ENCODE results near the gene SCAI.
"Not testable (repeated sequence)": the region's sequence is repeated elsewhere in the genome, so short reads cannot be mapped to it uniquely, and the experiment has no call there.

The SCAI gene

GRCh38 chr9:125126019-125126746 lies 17.1 kb downstream of the SCAI start:
- Histone ChIP-seq H3K4me3 (ENCODE audit: low read length) (peak overlapping the region; percentile 50), H3K9me3 (ENCODE audit: control insufficient read depth, low read length) (no peaks in the 10 kb centered on the region), H3K9ac (ENCODE audit: low read length) (no peak overlapping the region), H3K4me1 (ENCODE audit: control insufficient read depth, insufficient read depth, low read length) (peaks cover 16% of the 10 kb centered on the region), H3K27me3 (replicated peaks; ENCODE audit: control insufficient read depth, insufficient read depth, low read length) (no peaks in the 10 kb centered on the region), H3K36me3 (ENCODE audit: control insufficient read depth, insufficient read depth, low read length, severe bottlenecking) (no peaks in the 10 kb centered on the region)
- DNase-seq (ENCODE audit: low read depth): peak; percentile 94

- DNase-seq (ENCODE audit: low read depth): no peak
- no peaks in the 10 kb centered on the region for H3K9me3 ChIP-seq (ENCODE audit: control insufficient read depth, low read length)
- no peaks in the 10 kb centered on the region for H3K27me3 ChIP-seq (replicated peaks; ENCODE audit: control insufficient read depth, insufficient read depth, low read length)
- peak overlapping the region; percentile 50 for H3K4me3 ChIP-seq (ENCODE audit: low read length)
- H3K36me3 ChIP-seq (ENCODE audit: control insufficient read depth, insufficient read depth, low read length, severe bottlenecking): no peaks in the 10 kb centered on the region
- H3K4me1 ChIP-seq (ENCODE audit: control insufficient read depth, insufficient read depth, low read length): peaks cover 16% of the 10 kb centered on the region
- H3K9ac ChIP-seq (ENCODE audit: low read length): peak overlapping the region; percentile 13
These were observed 17.8 kb downstream of the SCAI start for GRCh38 chr9:125125523-125125922.

GRCh38 chr9:125121146-125121545 lies 22.2 kb downstream of the SCAI start:
- H3K4me1 ChIP-seq (ENCODE audit: control insufficient read depth, insufficient read depth, low read length): peaks cover 15% of the 10 kb centered on the region
- H3K27me3 ChIP-seq (replicated peaks; ENCODE audit: control insufficient read depth, insufficient read depth, low read length): no peaks in the 10 kb centered on the region
- no peak overlapping the region for H3K4me3 ChIP-seq (ENCODE audit: low read length)
- H3K9ac ChIP-seq (ENCODE audit: low read length): no peak overlapping the region
- no peak for DNase-seq (ENCODE audit: low read depth)
- H3K36me3 ChIP-seq (ENCODE audit: control insufficient read depth, insufficient read depth, low read length, severe bottlenecking): no peaks in the 10 kb centered on the region
- no peaks in the 10 kb centered on the region for H3K9me3 ChIP-seq (ENCODE audit: control insufficient read depth, low read length)

- H3K4me1 ChIP-seq (ENCODE audit: control insufficient read depth, insufficient read depth, low read length): peaks cover 6% of the 10 kb centered on the region
- H3K27me3 ChIP-seq (replicated peaks; ENCODE audit: control insufficient read depth, insufficient read depth, low read length): no peaks in the 10 kb centered on the region
- H3K9me3 ChIP-seq (ENCODE audit: control insufficient read depth, low read length): no peaks in the 10 kb centered on the region
- no peaks in the 10 kb centered on the region for H3K36me3 ChIP-seq (ENCODE audit: control insufficient read depth, insufficient read depth, low read length, severe bottlenecking)
- no peak overlapping the region for H3K9ac ChIP-seq (ENCODE audit: low read length)
- peak; percentile 50 for DNase-seq (ENCODE audit: low read depth)
- no peak overlapping the region for H3K4me3 ChIP-seq (ENCODE audit: low read length)
These were observed 23.6 kb downstream of the SCAI start for GRCh38 chr9:125119643-125120286.

- not testable (repeated sequence) for H3K36me3 ChIP-seq (ENCODE audit: control insufficient read depth, insufficient read depth, low read length, severe bottlenecking); DNase-seq (ENCODE audit: low read depth); H3K9ac ChIP-seq (ENCODE audit: low read length); H3K4me1 ChIP-seq (ENCODE audit: control insufficient read depth, insufficient read depth, low read length); H3K27me3 ChIP-seq (replicated peaks; ENCODE audit: control insufficient read depth, insufficient read depth, low read length); H3K4me3 ChIP-seq (ENCODE audit: low read length); H3K9me3 ChIP-seq (ENCODE audit: control insufficient read depth, low read length)
These were observed 24.6 kb downstream of the SCAI start for GRCh38 chr9:125118696-125119095.

GRCh38 chr9:125114503-125114902 lies 28.8 kb downstream of the SCAI start:
- H3K36me3 ChIP-seq (ENCODE audit: control insufficient read depth, insufficient read depth, low read length, severe bottlenecking); H3K9ac ChIP-seq (ENCODE audit: low read length); H3K9me3 ChIP-seq (ENCODE audit: control insufficient read depth, low read length); H3K4me3 ChIP-seq (ENCODE audit: low read length); H3K27me3 ChIP-seq (replicated peaks; ENCODE audit: control insufficient read depth, insufficient read depth, low read length); H3K4me1 ChIP-seq (ENCODE audit: control insufficient read depth, insufficient read depth, low read length); DNase-seq (ENCODE audit: low read depth): not testable (repeated sequence)

DNA sequence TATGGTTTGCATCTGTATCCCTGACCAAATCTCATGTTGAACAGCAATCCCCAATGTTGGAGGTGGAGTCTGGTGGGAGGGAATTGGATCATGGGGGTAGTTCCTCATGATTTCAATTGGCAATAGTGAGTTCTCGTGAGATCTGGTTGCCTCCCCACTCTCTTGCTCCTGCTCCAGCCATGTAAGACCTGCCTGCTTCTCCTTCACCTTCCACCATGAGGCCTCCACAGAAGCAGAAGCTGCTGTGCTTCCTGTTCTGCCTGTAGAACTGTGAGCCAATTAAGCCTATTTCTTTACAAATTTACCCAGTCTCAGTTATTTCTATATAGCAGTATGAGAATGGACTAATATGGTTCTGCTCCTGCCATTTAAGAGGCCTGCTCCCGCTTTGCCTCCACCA lies 32.9 kb downstream of the SCAI start:
- Histone ChIP-seq H3K9ac (ENCODE audit: low read length) (no peak overlapping the region), H3K36me3 (ENCODE audit: control insufficient read depth, insufficient read depth, low read length, severe bottlenecking) (no peaks in the 10 kb centered on the region), H3K4me1 (ENCODE audit: control insufficient read depth, insufficient read depth, low read length) (peaks cover 6% of the 10 kb centered on the region), H3K9me3 (ENCODE audit: control insufficient read depth, low read length) (peaks cover 5% of the 10 kb centered on the region), H3K4me3 (ENCODE audit: low read length) (no peak overlapping the region), H3K27me3 (replicated peaks; ENCODE audit: control insufficient read depth, insufficient read depth, low read length) (no peaks in the 10 kb centered on the region)
- no peak for DNase-seq (ENCODE audit: low read depth)

DNA sequence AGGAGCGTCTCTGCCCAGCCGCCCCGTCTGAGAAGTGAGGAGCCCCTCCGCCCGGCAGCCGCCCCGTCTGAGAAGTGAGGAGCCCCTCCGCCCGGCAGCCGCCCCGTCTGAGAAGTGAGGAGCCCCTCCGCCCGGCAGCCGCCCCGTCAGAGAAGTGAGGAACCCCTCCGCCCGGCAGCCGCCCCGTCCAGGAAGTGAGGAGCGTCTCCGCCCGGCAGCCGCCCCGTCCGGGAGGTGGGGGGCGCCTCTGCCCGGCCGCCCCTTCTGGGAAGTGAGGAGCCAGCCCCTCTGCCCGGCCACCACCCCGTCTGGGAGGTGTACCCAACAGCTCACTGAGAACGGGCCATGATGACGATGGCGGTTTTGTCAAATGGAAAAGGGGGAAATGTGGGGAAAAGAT lies 34.8 kb downstream of the SCAI start:
- H3K4me3 ChIP-seq (ENCODE audit: low read length); H3K4me1 ChIP-seq (ENCODE audit: control insufficient read depth, insufficient read depth, low read length); H3K36me3 ChIP-seq (ENCODE audit: control insufficient read depth, insufficient read depth, low read length, severe bottlenecking); H3K27me3 ChIP-seq (replicated peaks; ENCODE audit: control insufficient read depth, insufficient read depth, low read length); H3K9me3 ChIP-seq (ENCODE audit: control insufficient read depth, low read length); DNase-seq (ENCODE audit: low read depth); H3K9ac ChIP-seq (ENCODE audit: low read length): not testable (repeated sequence)

DNA sequence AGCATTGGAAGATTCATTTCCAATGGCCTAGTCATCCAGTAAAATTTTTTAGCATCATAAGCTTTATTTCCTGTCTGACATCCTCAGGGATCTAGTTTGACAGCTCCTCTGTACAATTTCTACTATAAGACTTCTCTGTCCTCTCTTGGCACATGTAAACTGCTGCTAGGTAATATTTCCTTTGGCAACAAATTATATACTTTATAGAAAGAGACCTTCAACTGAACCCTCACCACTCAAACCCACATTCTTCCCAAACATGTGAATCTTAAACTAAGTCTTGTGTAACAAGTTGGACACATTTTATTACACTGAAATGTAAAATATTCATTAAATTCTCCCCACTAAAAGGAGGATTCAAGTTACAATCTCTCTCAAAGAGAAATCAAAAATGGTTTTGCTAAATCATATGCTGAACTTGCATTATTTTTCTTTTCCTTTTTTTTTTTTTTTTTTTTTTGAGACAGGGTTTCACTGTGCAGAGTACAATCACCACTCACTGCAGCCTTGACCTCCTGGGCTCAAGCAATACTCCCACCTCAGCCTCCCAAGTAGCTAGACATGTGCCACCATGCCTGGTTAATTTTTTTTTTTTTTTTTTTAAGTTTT lies 36.9 kb downstream of the SCAI start:
- Histone ChIP-seq H3K27me3 (replicated peaks; ENCODE audit: control insufficient read depth, insufficient read depth, low read length) (no peaks in the 10 kb centered on the region), H3K36me3 (ENCODE audit: control insufficient read depth, insufficient read depth, low read length, severe bottlenecking) (no peaks in the 10 kb centered on the region), H3K4me1 (ENCODE audit: control insufficient read depth, insufficient read depth, low read length) (peaks cover 6% of the 10 kb centered on the region), H3K9ac (ENCODE audit: low read length) (no peak overlapping the region), H3K4me3 (ENCODE audit: low read length) (no peak overlapping the region), H3K9me3 (ENCODE audit: control insufficient read depth, low read length) (no peaks in the 10 kb centered on the region)
- DNase-seq (ENCODE audit: low read depth): peak; percentile 93

DNA sequence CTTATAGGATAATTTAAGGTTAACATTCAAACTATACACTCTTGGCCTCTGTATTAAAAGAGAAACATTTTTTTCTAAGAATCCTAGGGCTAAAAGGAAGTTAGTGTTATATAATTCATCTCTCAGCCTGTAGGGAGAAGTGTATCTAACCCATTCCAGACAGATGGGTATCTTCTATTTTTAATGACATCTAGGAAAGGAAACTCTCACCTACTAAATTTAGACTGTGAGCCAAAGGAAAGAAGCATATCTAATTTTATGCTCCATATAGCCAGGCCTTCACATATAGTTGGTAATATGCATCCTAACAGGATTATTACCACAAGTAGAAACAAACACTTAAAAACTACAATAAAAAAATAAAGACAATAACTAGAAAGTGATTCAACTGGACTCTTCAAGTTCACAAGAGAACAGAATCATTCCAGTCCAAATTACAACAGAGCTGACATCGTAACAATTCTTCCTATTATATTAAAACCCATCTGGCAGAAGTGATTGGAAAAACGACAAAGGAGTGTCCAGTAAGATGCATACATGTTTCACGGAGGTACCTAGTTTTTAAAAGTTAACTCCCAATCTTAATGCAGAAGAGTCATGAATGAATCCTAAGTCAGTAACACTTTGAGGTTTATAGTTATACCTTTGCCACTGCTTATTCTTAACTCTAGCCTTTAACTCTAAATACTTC lies 39.4 kb downstream of the SCAI start:
- H3K9me3 ChIP-seq (ENCODE audit: control insufficient read depth, low read length): no peaks in the 10 kb centered on the region

DNA sequence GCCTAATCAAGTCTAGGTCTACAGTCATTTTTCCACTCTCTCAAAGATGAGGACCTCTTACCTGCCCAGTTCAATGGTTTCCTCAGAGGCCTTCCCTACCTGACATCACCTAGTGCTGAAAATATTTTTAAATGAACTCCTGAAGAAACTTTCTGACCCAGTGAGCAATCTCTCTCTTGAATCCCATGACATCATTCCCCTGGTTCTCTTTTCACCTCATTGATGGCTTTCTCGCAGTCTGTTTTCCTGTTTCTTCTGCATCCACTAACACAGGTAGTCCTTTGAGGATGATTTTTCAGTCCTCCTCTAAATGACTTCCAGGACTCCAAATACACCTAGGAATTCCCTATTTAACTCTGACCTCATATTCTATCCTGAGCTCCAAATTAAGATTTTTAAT lies 40.3 kb downstream of the SCAI start:
- no peaks in the 10 kb centered on the region for H3K27me3 ChIP-seq (replicated peaks; ENCODE audit: control insufficient read depth, insufficient read depth, low read length)
- H3K9ac ChIP-seq (ENCODE audit: low read length): no peak overlapping the region
- H3K4me3 ChIP-seq (ENCODE audit: low read length): no peak overlapping the region
- peaks cover 13% of the 10 kb centered on the region for H3K4me1 ChIP-seq (ENCODE audit: control insufficient read depth, insufficient read depth, low read length)
- no peaks in the 10 kb centered on the region for H3K9me3 ChIP-seq (ENCODE audit: control insufficient read depth, low read length)
- no peak for DNase-seq (ENCODE audit: low read depth)
- no peaks in the 10 kb centered on the region for H3K36me3 ChIP-seq (ENCODE audit: control insufficient read depth, insufficient read depth, low read length, severe bottlenecking)

More for the DNA sequence above, 39.4 kb downstream of the SCAI start:
- DNase-seq (ENCODE audit: low read depth): no peak
- no peaks in the 10 kb centered on the region for H3K27me3 ChIP-seq (replicated peaks; ENCODE audit: control insufficient read depth, insufficient read depth, low read length)
- H3K9ac ChIP-seq (ENCODE audit: low read length): no peak overlapping the region
- peaks cover 6% of the 10 kb centered on the region for H3K4me1 ChIP-seq (ENCODE audit: control insufficient read depth, insufficient read depth, low read length)
- H3K36me3 ChIP-seq (ENCODE audit: control insufficient read depth, insufficient read depth, low read length, severe bottlenecking): no peaks in the 10 kb centered on the region
- no peak overlapping the region for H3K4me3 ChIP-seq (ENCODE audit: low read length)

Measured in adipocyte (in vitro differentiated cells).